ENCODE measurements around the gene ZNF580.

Gene ZNF580

GRCh38 chr19:55646889-55647731 is 6.3 kb downstream of the ZNF580 start:
- DNase-seq (ENCODE audit: low spot score), result no peak

DNA sequence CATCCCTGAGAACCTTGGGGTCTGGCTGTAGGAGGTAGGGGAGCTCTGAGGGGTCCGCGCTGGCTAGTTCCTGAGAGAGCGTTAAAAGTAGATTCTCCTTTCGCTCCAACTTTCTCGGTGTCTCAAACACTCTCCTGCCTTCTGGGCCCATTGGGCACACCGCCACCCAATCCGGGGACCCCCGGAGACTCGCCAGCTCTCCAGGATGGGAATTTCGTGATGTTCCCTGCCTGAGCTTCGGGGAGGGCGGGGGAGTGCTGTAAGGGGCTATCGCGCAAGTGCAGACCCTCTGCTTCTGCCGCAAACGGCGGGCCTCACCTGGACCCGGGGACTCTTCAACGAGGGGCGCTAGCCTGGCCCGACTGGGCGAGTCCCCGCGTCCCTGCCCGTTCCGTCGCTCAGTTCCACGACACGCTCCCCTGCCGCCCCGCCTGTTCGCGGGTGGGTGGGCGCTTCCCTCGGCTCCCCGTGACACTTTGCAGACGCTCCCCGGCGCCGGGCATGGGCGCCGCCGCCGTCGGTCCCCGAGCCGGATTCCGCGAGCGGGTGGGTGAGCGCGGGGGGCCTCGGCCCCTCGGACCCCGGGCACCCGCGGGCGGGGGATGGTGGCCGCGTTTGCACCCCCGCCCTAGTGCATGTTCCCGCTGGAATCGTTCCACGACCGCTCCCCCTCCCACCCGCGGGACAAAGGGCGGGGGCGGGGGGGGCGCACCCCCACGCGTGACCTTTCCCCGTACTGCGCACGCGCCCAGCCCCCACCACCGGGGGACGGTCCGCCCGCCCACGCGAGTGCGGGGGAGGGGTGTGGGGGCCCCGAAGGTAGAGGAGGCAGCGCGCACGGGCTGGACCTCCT is 7.2 kb downstream of the ZNF580 start, which contains the start of gene CCDC106:
Gene CCDC106, plus strand, starts transcription at position 481 of the 853 bp plus-strand sequence. CDS start 835 bp downstream, outside the sequence.
- DNase-seq (ENCODE audit: low spot score), result peak; percentile 40

DNA sequence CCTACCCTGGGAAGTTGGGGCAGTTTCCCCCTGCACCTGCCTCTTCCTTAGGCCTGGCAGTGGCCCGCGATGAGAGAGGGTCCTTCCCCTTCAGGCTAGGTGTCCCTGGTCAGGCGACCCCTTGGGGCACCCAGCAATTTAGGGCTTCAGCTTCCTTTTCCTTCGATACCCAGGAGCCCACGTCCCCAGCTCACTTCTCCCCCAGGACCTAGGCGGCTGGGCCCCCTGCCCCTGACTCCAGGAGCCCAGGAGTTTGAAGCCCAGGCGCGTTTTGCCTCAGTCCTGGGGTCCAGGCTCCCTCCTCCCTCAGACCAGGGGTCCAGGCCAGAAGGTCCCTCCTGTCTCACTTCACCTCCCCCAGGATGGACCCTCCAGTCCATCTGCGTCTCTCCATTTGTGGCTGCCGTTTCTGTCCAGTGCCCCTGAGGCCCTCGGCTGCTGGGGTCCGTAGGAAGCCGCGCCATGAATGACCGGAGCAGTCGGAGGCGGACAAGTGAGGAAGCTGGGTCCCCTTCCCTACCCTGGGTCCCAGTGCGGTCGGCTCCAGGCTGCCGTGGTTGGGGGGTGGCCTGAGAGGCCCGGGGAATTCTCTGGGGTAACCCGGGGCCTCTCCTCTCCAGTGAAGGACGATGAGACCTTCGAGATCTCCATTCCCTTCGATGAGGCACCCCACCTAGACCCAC is 7.9 kb downstream of the ZNF580 start:
- no peak for DNase-seq (ENCODE audit: low spot score)

DNA sequence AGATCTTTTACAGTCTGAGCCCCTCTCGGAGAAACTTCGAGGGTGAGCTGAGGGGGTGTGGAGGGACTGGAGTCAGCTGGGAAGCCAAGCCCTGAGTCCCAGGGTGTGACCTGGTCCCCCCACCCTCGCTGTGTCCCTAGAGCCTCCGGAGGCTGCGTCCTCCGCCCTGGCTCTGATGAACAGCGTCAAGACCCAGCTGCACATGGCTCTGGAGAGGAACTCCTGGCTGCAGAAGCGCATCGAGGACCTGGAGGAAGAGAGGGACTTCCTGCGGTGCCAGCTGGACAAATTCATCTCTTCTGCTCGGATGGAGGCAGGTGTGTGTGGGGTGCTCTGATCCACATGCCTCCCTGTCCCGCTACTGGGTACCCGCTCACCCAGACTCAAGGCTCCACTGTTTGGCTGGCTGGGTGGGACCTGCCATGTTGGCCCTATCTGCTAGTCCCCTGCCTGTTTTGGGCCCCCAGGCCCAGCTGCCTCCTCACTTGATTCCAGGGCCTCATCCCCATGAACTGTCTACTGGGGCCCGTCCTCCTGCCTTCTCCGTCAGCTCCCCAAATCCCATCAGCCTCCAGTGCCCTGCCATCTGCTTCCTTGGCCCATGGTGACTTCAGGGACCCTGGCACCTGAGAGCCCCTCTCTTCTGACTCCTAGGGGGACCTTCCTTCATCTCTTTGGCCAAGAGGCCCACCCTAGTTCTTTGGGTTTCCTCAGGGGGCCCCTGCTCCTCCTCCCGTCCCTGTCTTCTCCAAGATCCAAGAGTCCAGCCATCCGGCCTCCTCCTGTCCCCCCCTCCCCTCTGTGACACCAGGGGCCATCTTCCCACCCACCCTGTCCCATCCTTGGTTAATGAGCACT is 8.7 kb downstream of the ZNF580 start:
- no peak for DNase-seq (ENCODE audit: low spot score)

DNA sequence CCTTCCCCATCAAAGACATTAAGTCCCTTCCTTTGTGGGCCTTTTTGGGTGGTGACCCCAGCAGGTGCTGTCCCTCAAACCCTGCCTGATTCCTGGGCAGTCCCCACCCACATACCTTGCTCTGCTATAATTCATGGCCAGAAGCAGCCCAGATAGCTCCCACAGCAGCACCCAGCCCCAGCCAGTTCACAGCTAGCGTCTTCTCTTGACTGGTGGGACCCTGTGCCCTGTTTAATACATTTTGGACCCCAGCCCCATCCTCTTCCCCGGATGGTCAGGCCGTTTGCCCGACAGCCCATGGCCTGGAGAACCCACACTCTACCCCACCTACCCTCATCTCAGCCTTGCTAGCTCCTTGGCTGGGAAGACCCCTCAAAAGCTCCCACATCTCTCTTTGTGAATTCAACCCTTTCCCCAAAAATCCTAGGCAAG is 9.3 kb downstream of the ZNF580 start:
- no peak for DNase-seq (ENCODE audit: low spot score)

DNA sequence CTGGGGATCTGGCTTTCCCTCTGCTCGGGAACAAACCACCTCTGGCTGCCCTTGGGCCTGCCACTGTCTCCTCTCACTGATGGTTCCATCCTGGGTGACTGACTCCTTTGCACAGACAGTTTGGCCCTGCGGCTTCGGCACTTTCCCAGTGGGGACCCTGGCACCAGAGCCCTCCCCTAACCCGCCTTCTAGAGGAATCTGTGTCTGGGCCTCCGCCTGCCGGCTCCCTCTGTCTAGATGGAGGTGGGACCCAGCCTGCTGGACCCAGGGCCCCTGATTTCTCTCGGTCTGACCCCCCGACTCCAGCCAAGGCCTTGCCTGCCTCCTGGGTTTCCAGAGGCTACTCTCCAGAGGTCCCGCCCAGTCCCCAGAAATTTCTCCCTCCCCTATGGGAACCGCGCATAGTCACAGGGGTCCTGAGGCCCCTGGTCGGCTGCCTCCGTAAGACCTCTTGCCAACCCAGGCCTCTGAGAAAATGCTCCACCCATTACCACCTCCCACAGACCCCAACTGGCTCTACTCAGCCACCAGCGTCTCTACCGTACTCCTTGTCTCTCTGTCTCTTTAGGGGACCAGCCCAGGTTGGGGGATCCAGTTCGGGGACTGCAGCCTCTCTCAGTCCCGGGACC is 9.9 kb downstream of the ZNF580 start:
- no peak for DNase-seq (ENCODE audit: low spot score)

GRCh38 chr19:55651236-55651635 is 10.4 kb downstream of the ZNF580 start:
- no peak for DNase-seq (ENCODE audit: low spot score)

DNA sequence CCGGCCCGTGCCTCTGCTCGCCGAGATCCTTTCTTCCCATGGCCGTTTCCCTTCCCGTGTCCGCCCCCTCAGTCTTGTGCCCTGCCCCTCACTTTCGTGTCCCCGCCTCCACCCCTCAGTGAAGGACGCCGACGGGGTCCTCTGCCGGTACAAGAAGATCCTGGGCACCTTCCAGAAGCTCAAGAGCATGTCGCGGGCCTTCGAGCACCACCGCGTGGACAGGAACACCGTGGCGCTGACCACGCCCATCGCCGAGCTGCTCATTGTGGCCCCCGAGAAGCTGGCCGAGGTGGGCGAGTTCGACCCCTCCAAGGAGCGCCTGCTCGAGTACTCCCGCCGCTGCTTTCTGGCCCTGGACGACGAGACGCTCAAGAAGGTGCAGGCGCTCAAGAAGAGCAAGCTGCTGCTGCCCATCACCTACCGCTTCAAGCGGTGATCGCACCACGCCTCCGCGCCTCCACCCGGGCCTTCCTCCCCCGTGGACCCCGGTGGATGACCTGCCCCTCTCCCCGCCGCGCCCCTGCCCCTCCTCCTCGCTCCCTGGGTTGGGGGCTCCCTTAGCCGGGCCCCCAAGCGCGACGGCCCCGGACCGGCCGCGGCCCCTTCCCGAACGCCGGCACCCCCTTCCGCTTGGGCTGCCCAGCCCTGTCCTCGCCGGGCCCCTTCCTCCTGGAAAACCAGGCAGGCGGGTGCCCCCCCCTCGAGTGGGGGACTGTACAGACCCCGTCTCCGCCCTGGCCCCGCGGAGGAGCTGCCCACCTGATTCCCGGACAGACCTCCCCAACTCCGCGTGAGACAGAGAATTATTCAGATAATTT is 11.7 kb downstream of the ZNF580 start:
- DNase-seq (ENCODE audit: low spot score), result no peak

GRCh38 chr19:55653651-55654322 is 13.0 kb downstream of the ZNF580 start:
- DNase-seq (ENCODE audit: low spot score), result peak; percentile 99

DNA sequence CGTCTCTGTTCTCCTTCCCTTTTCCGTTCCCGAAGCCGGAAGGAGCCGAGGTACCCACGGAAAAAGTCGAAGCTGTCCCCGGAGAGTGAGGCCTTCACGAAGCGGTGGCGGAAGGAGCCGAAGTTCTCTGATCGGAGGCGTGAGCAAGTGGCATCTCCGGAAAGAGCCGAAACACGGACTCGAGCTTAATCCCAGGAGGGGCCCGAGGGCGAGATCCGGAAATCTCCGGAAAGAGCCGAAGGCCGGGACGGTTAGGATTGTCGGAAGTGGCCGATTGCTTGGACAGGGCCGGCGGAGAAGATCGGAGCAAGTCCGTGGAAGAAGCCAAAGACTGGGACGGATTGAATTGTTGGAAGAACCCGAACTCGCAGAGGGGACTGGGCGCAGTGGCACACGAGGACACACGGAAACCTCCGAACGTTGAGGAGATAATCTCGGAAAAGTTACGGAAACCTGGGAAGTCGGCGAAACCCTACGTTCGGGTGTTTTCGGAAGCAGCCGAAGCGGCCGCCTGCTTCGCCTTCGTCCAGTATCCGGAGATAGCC is 13.6 kb downstream of the ZNF580 start:
- DNase-seq (ENCODE audit: low spot score), result peak; percentile 100

DNA sequence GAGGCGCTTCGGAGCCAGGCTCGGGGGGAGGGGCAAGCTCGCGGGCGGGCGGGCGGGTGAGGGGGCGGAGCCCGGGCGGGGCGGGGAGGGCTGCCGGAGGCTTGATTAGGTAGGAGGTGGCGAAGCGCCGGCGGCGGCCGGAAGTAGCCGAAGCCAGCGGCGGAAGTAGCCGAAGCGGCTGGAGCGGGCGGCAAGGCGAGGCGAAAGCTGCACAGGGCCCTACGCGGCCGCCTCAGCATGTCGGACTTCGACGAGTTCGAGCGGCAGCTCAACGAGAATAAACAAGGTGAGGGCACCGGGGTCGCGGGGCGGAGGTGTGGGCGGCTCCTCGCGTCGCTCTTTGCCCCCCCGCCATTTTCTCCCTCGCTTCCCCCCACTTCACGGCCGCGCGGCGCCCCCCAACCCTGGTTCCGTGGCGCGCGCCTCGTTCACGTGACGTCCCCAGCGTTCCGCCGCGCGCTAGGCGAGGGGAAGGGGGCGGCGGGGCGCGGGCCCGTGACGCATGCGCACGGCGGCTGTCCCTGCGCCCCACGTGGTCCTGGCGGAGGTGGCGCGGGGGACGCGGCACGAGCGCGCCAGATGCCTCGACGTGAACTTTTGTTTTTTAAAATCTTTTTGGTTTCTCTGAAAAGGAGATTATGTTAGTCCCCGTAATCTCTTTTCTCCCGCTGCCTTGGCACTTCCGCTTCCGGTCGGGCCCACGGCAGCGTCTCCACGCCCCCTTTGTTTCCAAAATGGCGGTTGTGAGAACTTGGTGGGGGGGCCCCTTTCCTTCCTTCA is 14.3 kb downstream of the ZNF580 start, which contains the start of gene U2AF2:
Gene U2AF2, plus strand, starts transcription at position 168 of the 780 bp plus-strand sequence. Its CDS starts 70 bp downstream, at position 238.
- DNase-seq (ENCODE audit: low spot score), result peak; percentile 97

DNA sequence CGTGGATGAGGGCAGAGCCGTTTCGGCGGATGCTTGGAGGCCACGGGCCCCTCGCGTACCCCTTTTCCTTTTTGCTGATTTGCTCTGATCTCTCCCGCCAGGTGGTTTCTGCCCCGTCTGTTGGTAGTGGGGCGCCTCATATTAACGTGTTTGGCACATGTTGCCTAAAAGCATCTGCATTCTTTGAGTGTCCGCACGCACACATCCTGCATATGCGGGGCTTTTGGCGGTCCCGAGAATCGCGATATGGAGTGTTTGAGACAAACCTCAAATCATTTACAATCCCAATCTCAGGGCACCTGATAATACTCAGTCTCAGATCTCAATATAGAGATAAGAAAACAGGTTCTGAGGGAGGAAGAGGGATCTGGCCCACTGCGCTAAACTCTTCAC is 14.8 kb downstream of the ZNF580 start:
- DNase-seq (ENCODE audit: low spot score), result no peak

- no peak for DNase-seq (ENCODE audit: low spot score)
Measured at GRCh38 chr19:55656552-55656951, 15.8 kb downstream of the ZNF580 start.

DNA sequence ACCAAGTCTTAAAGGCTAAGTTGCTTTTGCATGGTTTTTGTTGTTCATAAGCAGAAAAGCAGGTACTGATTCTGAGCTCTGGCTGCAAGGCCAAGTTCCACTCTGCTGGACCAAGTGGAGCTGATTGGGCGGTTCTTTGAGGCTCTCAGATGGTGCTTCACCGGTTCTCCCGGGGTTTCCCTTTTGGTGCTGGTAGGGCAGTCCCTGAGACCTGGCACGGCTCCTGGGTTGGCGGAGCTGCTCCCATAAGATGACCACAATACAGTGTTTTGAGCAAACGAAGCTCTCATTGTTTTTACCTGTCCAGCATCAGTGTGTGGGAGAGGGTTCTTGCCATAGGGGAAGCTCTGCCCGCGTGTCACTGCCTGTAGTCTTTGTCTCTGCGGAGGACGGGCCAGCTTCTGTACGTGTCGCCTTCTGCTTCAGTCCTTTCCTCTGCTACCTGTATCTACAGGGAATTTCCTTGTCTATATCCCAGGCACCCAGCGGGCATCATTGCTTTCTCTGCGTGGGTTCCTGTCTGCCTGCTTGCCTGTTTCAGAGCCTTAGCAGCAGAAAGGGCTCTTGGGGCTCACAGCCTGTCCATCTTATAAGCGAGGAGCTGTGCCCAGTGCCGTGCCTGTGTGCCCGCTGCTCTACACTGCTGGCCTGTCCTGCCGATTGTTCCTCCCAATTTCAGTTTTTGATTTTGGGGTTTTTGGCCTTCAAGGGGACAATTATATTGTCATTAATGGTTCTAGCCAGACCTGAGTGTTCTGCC is 16.4 kb downstream of the ZNF580 start:
- DNase-seq (ENCODE audit: low spot score), result no peak

GRCh38 chr19:55658846-55659459 is 18.2 kb downstream of the ZNF580 start:
- DNase-seq (ENCODE audit: low spot score), result no peak

DNA sequence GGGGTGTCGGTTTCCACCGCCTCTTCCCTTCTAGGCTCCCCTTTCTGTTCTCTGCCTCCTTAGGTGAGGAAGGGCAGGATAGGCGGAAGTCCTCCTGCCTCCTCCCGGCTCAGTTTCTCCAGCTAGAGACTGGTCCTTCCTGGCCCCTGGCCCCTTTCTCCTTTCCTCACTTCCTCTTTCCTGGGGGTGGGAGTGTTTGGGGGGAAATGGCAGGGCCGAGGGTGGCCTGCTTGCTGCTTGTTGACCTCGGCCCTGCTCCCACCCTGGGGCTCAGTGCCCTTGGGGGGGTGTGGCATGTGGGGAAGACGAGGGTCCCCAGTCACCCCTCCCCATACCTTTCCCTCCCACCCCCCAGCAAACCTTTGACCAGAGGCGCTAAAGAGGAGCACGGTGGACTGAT is 19.0 kb downstream of the ZNF580 start:
- no peak for DNase-seq (ENCODE audit: low spot score)

DNA sequence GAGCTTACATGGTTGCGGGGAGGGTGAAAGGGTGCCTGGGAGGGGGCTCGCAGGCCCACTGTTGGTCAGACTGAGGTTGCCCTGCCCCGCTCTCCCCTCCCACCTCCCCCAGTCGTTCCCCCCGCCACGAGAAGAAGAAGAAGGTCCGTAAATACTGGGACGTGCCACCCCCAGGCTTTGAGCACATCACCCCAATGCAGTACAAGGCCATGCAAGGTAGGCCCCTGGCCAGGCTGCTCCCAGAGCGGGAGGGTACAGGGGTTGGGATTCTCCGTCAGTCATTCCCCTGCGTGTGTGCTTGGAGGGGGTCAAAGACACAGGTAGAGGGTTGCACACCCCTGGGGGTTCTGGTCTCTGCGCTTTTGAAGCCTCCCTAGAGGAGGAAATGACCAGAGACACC is 19.6 kb downstream of the ZNF580 start:
- DNase-seq (ENCODE audit: low spot score), result no peak
